HG02852 (cell line): ENCODE data around the gene FBXL4.

Experiments used
- ATAC-seq: cut with Tn5 transposase; IDR thresholded peaks from one replicate; pipeline ENCODE4 v1.9.1; 2021; ENCODE audit warnings: mild to moderate bottlenecking, moderate library complexity; ENCODE audit not compliant: unreplicated experiment

FBXL4 gene

DNA sequence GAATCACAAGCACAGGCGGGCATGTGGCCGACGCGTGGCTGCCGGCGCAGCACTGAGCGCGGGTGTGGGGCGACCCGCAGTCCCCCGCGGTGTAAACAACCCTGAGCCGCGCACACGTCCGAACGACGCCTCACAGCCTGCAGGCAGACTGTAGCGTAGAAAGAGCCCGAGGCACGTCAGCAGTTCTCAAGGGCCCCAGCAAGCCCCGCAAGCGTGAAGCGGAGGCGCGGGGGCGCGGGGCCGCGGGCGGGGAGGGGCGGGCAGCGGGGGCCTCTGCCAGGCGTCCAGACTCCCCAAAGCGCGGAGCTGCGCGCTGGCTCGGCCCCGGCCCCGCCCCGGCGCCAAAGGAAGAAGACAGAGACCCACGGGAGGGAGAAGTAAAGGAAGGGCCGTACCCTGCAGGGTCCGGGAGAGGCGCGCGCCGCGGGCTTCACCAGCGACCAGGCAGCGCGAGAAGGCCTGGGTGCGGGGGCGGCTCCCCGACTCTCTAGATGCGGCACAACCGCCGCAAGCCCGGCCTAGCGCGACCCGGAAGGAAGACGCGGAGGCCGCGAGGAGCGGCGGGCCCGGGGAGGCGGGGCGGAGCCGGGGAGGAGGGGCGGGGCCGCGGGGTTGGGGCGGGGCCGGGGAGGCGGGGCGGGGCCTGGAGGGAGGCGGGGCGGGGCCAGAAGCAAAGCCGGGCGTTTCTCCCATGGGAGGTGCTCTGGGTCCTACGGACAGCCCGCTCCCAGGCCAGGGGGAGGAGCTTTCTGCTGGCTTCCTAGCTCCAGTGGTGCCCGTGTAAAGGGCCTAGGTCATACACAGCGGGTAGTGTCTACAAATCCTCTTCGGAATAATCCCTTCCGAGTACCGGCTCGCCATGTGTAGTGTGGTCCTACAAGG is at the start of gene FBXL4:
Gene FBXL4, minus strand, starts transcription at position 536 of the 882 bp plus-strand sequence. CDS start 20,958 bp downstream, outside the sequence.
- peak; percentile 80 for ATAC-seq

DNA sequence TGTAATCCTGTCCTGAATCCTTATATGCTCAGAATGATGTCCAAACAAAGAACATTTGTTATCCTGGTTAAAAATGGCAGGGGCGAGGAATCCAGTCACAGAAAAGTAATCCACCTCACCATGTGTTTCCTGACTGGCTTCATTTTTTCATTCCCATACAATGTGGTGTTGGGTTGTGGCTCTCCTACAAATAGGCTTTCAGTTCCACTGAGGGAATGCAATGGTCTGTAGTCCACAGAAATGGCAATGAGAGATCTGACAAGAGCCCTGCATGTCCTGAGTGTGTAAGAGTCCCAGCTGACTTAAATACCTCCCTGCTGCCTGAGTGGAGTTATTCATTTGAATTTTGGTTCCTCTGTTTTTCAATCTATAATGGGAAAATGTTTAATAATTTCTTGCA is 47.4 kb upstream of the FBXL4 start:
- no peak for ATAC-seq

DNA sequence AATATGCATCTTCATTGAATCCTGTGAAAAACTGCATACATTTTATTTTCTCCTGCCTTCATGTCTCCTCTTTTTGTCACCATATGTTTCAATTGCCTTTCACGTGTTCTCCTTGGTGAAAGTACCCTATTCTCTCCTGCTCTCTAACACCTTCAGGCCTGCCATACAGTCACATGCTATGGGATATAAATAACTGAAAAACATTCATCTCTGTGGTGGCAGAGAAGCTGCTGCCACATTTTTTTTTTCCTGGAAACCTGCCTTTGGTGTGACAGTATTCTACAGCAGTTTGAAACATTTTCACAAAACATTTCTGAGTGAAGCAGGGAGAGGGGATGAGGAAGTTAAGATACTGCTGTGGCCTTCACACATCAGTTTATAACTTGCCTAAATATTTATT is 44.8 kb upstream of the FBXL4 start:
- no peak for ATAC-seq

DNA sequence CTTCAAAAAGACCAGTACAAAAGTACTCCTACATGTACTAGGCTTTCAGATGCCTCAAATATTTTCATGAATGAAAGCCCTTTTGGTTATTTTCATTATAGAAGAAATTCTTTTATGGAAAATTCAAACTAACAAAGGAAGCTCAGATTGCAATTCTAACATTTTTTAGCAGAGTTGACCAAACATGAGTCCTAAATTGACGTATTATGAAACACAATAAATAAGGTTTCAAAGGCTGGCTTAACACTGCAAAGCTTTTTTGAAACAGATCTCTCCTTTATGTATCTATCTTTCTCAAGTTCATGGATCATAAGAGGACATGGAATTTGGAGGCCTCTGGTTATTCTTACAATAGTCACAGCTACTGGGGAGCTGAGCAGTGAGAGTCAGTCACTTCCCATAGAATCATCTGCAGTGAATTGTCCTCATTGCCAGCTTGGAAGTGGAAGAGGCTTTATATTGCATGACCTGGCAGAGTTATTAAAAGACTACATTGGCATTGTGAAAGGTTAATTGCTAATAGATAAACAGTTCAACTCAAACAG is 38.4 kb upstream of the FBXL4 start:
- ATAC-seq: no peak

DNA sequence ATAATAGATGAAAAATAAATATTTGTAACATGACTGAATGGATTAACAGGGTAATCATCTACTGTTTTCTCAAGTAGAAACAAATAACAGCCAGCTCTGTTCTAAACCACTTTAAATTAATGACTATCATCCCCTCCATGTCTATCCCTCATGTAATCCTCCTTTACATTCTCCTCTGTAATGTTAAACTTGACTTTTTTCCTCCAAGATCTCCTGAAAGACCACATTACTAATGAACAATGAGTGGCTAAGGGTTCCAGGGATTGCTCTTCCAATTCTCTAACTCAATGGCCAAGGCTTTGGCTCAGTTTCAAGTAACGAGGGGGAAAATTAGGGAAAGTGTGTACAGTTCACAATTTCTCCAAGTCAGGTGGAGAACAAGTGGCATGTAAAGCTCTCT is 37.6 kb upstream of the FBXL4 start:
- ATAC-seq: no peak

DNA sequence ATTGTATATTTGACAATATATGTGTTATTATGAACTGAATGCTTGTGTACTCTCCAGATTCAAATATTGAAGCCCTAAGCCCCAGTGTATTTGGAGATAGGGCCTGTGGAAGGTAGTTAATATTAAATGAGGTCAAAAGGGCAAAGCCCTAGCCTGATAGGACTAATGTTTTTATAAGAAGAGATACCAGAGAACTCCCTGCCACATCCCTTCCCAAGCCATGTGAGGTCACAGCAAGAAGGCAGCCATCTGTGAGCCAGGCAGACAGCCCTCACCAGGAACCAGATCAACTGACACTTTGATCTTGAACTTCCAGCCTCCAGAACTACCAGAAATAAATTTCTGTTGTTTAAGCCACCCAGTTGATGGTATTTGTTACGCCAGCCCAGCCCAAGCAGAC is 36.4 kb upstream of the FBXL4 start:
- ATAC-seq: no peak

DNA sequence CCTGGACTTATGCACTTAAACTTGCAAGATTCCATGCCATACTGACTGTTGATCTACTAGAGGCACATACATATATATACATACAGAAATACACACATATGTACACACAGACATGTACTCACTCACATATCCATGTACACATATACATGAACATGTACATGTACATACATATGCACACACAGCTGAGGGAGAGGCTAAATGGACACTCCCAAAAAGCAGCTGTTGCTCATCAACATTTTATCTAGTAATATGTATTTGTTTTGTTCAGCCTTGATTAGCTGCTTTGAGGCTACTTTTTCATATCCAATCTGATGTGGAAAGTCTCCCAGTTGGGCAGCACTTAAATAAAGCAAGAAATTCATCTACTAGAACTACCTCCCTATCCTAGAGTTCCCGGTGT is 33.7 kb upstream of the FBXL4 start:
- no peak for ATAC-seq

DNA sequence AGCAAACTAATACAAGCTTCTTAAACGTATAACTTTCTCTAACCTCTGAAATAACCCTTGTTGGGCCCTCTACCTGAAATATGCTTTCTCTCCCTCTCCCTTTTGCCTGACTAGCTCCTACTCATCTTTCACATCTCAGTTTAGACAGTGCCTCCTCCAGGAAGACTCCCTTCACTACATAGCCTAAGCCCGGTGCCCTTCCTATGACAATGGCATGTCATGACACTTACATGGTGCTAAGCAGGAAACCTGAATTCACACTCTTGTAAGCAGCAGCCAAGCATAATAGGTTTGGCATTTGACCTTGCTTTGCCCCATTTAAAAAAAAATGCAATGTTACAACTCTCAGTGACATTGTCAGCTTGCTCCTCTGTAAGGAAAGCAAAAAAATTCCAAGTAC is 33.1 kb upstream of the FBXL4 start:
- no peak for ATAC-seq

DNA sequence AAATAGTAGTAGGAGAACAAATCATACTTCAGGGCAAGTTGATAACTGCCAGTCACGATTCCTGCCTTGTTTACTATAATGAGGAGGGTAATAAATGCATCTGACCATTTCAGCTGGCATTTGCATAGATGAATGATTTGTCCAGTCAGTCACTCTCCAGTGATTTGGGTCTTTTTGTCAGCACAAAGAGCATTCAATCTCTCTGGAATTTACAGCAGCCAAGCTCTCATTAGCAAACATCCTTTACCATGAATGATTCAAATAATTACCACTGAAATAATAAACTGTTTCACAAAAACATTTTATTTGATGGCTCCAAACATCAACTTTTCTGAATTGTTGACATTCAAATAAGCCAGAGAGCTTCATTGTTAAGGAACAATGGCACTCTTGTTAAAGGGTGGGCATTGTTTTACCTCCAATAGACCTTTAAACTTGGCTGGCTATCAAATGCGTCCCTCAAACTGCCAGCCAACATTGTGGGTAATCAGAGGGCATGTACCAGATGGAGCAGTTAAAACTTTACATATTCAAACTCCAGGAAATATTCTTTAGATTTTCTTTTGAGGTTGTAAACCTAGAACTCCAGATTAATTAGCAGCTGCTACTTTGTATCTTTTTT is 30.0 kb upstream of the FBXL4 start:
- no peak for ATAC-seq

DNA sequence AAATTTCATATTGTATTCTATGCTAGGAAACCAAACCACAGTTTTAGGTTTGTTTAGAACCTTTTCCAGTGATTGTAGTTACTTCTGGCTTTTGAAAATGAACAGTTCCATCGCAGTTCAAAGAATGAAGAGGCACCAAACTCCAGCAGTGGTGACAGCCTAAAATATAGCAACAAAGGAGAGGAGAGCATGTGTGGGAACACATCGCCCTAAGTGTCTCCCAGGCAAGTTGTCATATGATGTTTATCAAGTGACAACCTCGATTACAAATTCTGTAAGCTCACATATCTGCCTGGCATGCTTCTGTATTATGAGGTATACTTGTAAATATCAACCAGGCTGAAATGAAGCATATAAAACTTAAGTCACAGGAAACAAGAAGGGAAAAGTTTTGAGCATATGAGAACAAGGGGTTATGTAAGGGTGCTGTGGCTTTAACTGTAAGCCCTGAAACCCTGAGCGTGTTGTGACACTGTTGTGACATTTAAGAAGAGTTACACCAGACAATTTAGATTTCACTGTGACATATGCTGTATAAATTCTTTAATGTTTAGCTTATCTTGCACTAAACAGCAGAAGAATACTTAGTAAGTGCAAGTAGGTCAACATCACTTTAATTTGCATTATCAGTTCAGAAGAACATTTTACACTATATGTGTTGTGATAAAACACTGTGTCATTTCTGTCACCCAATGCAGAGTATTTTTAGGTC is 29.1 kb upstream of the FBXL4 start:
- no peak for ATAC-seq

DNA sequence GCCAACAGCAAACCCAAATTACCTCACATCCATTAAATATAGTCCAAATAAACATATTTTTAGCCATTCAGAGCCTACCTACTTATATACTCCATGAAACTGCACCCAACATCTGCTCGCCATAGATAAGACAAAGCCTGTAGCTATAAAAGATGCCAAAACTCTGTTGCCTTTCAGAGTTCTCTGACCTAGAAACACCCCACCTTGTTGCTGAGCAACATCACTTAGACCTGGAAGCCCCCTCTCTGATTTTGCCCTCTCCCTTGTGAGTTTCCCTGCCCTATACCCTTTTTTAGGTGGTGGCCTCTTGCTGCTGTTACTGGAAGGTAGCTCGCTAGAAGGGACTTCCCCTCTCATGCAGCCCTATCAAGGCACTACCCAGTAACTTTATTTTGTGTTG is 27.7 kb upstream of the FBXL4 start:
- ATAC-seq: no peak

DNA sequence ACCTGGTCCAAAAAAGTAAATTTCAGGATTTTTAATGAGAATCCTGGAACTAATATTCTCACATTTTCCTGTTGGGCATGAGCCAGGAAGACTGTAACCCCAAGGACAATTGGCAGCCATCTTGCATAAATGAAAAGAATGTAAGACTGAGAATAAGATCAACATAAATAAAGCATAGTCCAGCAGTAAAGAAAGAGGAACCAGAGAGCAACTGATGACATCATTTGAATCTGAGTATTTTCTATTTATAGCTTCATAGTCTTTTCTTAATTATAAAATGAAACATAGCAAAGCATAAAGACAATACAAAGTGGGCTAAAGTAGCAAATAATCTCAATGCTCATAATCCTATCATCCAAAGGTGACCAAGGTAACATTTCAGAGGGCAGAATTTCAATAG is 26.6 kb upstream of the FBXL4 start:
- ATAC-seq: no peak

DNA sequence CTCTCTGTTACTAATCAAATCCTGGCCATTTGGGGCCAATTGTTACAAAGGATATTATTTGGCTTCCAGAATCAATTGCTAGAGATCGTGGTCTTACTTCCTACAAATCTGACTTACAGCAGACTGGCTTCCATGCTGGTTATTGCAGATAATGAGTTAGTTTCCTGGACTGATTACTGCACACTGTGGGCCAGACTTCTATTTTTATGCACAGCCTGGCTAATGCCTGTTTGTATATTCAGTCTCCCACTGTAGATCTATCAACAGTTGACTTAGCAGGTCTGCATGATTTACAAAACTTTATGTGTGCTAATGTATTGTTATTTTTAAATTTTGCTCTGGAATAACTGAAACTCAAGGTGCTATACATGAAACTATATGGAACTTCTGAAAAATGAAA is 25.8 kb upstream of the FBXL4 start:
- no peak for ATAC-seq

DNA sequence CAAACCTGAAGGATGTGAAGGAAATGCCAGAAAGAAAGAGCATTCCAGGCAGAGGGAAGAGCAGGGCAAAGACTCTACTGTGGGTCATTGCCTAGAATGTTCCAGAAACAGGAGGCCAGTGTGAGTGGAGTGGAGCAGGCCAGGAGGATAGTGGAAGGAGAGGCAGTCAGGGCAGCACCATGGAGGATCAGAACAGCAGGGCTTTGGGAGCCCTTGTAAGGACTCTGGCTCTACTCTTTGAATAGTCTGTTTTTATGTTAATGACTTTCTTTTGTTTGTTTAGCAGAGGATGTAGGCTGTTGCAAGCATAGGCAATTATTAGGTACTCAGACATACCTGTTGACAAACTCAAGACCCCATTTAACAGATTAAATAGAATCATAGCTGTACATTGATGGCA is 23.6 kb upstream of the FBXL4 start:
- ATAC-seq: no peak

DNA sequence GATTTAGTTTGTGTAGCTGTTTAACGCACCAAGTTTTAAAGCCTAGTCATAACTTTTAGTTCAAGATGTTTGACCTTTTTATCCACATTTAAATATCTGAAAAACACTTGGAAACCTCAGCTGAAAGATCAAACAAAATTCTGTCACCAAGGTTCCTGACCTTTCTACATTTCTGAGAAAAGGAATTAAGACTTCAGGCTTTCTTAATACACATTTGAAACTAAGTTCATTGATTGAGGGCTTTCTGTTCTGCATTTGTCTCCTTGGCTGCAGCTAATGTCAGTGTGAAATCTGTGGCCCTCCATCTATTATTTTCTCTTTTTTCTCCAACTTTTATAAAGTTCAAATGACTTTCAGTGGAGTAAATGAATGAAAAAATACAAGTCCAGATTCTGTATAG is 22.7 kb upstream of the FBXL4 start:
- ATAC-seq: peak; percentile 58

DNA sequence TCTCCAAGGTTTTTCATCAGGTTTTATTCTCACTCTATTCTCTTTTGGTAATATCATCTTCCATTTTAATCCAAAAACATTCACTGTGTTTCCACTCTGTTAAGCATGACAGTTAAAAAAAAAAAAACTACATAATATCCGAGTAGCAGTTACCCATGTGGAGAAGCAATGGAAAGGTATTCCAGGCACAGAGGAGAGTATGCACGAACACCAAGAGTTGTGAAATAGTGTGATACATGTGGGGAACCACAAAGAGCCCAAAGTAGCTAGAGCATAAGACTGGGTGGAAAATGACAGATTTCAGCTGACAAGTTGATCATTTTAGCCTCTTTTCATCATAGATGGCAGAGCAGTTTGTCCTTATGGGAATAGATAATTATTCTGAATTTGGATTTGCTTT is 19.9 kb upstream of the FBXL4 start:
- ATAC-seq: no peak

DNA sequence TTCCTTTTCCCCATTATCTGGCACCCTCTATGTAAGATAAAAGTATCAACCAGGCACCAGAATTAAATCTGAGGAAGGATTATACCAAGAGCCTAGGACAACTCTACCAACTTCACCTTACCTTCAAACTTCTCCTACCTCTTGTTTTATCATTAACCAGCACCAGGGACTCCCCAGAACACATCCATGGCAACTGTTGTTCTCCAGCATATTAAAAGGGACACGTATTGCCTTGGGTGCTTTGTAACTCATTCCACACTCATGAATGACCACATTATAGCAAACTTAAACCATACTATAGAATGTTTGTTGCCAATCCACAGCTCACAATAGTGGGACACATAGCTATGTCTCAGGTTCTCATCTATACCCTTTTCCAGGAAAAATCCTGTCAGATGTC is 11.9 kb upstream of the FBXL4 start:
- ATAC-seq: no peak

DNA sequence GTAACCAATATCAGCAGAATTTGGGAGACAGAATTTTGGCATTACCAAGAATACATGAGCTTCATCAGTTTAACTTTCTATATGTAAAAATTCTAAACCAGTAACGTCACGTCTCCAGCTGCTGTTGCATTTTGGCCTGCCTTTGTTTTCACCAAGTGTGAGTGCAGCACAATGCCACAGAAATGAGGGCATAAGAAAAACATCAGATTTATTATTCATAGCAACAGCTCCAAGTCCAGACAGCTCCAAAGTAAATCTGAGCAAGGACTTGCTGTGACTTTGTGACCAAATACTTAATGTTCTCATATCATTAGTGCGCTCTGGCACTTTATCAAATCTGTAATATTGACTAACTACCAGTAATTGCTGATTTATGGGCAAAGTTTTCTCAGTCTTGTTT is 11.0 kb upstream of the FBXL4 start:
- ATAC-seq: no peak

DNA sequence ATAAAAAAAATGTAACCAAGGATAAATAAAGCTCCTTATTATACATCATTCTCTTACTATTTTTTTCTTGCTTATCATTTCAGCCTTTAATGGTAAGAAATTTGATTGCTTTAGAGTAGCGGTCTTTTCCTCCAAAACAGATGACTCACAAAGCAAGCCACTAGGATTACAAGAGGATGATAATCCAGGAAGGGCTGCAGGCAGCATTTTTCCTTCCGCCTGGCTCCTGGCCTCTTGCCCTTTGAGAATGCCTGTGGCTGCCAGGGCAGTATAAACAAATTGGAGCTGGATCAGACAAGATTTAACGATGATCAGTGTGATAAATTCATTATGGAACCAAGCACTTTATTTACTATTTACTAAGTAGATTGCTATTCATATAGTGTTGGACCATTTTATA is 9.7 kb upstream of the FBXL4 start:
- ATAC-seq: no peak

DNA sequence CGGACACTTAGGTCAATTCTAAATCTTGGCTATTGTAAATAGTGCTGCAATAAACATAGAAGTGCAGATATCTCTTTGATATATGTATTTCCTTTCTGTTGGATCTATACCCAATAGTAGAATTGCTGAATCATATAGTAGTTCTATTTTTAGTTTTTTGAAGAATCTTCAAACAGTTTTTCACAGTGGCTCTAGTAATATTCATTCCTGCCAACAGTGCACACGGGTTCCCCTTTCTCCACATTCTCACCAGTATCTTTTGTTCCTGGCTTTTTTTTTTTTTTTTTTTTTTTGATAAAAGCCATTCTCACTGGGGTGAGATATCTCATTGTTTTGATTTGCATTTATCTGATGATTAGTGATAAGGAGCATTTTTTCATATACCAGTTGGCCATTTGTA is 1.8 kb upstream of the FBXL4 start:
- no peak for ATAC-seq

DNA sequence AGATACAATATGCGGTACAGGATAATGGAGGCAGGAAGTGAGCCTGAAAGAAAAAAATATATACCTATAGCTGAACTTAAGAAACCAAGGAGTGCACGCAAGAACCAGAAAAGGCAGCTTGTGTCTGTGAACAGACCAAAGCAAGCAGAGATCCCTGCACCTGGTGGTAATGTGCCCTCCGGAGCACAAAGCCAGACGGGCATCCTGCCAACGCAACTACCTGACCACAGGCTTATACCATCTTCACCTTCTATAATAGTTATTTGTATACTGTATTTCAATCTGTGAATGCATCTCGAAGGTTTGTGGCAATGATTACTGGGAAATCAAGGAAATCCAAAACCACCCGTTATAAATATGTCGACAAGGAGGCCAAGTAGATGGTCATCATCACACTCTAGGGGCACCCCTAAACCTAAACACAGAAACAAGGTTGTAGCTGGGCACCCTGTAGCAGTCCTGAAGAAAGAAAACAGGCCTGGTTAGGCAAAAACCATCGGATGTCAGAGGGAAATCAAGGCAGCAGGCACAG is 801 bp downstream of the FBXL4 start:
- ATAC-seq: peak; percentile 13
